ENCODE measurements around the gene XCL2.

XCL2 gene

DNA sequence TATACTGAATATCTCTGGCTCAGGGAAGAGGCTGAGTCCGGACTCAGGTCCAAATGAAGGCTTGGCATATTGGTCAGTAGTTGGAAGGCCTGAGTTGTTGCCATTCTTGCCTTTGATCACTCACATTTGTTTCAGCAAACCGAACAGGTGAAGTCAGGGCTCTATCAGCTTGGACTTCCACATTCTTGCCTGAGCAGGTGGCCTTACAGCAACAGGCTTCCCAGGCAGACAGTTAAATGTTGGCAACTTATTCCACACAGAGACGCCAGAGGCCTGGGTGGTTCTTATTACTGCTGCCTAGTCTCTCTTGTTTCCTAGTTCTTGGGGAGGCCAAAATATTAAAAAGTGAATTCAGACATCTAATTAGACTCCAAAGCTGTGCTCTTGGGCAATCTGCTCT, 36.6 kb downstream of the XCL2 start:
- TF ChIP-seq CTCF (conservative IDR thresholded peaks at IDR 0.05; ENCODE audit: control insufficient read depth, insufficient read depth, low read depth, low read length): no peak
- DNase-seq (ENCODE audit: low read depth): no peak
- no peak overlapping the region for H3K4me3 ChIP-seq (ENCODE audit: control insufficient read depth, low read depth, low read length)

DNA sequence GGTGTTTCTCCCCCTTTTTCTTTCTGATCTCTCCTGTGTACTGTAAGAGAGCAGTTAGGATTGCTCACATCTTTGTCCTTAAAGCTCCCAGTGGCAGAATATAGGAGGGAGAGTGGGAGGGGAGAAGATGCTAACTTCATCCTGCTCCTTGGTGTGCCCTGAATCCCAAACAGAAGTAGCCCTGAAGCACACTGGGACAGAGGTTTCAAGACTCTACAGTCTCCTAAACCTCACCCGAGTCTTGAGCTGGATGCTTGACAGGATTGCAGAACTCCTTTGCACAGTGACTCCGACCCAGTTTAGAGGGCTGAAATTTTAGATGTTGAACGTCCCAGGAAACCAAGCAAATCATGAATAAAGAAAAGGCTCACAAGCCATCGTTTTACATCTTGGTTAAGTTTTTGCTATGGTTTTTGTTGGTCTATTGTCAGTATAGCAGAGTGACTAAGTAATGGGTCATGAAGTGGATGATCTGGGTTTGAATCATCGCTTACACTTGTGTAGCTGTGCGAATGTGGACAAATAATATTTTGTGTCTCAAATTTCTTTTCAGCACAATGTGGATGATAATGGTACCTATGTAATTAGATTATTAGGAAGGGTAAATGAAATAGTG, 37.5 kb downstream of the XCL2 start:
- peak; percentile 93 for DNase-seq (ENCODE audit: low read depth)
- no peak for TF ChIP-seq CTCF (conservative IDR thresholded peaks at IDR 0.05; ENCODE audit: control insufficient read depth, insufficient read depth, low read depth, low read length)
- no peak overlapping the region for H3K4me3 ChIP-seq (ENCODE audit: control insufficient read depth, low read depth, low read length)

- DNase-seq (ENCODE audit: low read depth): no peak
Observed at GRCh38 chr1:168505006-168505405, 38.8 kb downstream of the XCL2 start.

DNA sequence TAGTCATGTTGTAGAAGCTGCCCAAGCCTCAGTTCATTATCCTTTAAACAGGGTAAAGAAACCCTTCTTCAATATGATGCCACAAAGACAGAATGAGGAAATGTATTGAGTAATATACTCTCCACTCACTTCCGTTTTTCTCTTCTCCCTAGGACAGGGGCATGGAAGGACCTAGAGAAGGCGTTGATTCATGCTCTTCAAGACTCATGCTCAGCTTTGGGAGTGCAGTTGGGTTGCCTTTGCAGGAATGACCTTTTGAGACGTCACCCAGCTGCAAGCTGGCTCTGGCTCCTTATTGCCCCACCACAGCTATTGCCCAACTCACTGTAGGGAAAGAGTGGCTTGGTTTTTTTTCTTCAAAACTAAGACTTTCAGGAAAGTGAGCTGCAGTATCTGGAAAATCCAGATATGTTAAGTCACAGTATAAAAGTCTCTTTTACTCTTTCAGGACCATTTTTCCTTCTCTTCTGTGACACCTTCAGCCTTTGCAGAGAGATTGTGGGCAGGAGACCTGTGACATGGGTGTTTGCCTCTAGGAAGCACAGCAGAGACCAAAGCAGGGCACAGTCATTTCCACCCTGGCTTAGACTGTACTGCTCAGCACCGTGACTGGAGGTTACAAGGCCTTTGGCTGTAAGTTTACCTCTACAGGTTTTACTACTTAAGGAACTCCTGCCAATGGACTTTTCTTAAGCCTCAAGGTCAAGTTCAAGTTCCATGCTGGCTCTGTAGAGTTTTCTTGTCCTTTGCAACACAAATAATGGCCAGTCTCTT, 39.5 kb downstream of the XCL2 start:
- DNase-seq (ENCODE audit: low read depth): peak; percentile 97
- no peak overlapping the region for H3K4me3 ChIP-seq (ENCODE audit: control insufficient read depth, low read depth, low read length)
- TF ChIP-seq CTCF (conservative IDR thresholded peaks at IDR 0.05; ENCODE audit: control insufficient read depth, insufficient read depth, low read depth, low read length): no peak

More at GRCh38 chr1:168505006-168505405, 38.8 kb downstream of the XCL2 start:
- H3K4me3 ChIP-seq (ENCODE audit: control insufficient read depth, low read depth, low read length): no peak overlapping the region
- no peak for TF ChIP-seq CTCF (conservative IDR thresholded peaks at IDR 0.05; ENCODE audit: control insufficient read depth, insufficient read depth, low read depth, low read length)

DNA sequence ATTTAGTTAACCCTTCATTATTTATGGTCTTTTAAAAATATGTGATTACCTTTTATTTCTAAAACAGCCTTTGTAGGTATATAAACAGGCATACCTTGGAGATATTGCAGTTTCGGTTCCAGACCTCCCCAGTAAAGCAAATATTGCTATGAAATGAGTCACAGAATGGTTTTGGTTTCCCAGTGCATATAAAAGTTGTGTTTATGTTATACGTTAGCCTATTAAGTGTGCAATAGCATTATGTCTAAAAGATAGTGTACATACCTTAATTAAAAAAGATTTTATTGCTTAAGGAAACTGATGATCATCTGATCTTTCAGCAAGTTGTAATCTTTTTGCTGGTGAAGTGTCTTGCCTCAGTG, 44.1 kb downstream of the XCL2 start:
- no peak overlapping the region for H3K4me3 ChIP-seq (ENCODE audit: control insufficient read depth, low read depth, low read length)
- TF ChIP-seq CTCF (conservative IDR thresholded peaks at IDR 0.05; ENCODE audit: control insufficient read depth, insufficient read depth, low read depth, low read length): no peak

DNA sequence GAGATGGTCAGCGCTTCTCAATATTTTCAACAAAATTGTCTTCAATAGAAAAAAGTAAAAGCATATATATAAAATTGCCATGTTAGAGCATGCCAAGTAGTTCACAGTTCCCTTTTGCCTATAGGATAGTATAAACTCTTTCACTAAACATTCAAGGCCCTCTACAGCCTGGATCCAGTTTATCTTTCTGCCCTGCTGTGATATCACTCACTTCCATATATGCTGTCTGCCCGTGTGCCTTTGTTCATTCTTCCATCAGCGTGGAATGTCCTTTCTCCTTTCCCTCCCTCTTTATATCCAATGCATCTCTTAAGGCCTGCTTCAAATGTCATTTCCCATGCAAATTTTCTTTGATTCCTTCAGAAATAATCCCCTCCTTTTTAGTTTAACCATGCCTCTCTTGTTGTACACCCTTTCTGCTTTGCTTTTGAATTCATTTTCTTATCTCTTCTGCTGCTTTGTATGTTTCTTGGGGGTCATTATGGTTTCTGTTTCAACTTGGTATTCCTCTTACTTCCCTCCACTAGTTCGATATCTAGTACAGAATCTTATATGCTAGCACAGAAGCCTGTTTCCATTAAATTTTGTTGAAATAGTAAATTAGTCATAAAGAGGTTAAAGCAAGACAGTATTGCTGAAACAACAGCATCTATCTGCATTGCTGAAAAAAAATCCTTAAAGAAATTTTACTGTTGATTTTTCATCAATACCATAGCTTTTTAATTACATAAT, 44.7 kb downstream of the XCL2 start:
- no peak for TF ChIP-seq CTCF (conservative IDR thresholded peaks at IDR 0.05; ENCODE audit: control insufficient read depth, insufficient read depth, low read depth, low read length)
- no peak for DNase-seq (ENCODE audit: low read depth)
- H3K4me3 ChIP-seq (ENCODE audit: control insufficient read depth, low read depth, low read length): no peak overlapping the region

More for the DNA sequence above, 44.1 kb downstream of the XCL2 start:
- no peak for DNase-seq (ENCODE audit: low read depth)
